Progenitor cell of endocrine pancreas (in vitro differentiated cells): Measurements from ENCODE around the gene ETV4. TPM values are rescaled to one million over a fixed set of nuclear protein-coding genes. Genes with fewer than 3 reads are reported as not detected.

Experiments
- DNase-seq: peaks from one replicate; pipeline ENCODE4 v3.0.0; 2021; ENCODE audit warnings: low spot score; ENCODE audit not compliant: unreplicated experiment
- H3K27ac Mint-ChIP-seq: 2 replicates; pipeline ENCODE4 v1.8.0; 2021; ENCODE audit warnings: mild to moderate bottlenecking, moderate library complexity, mixed read lengths
- H3K27me3 Mint-ChIP-seq: 2 replicates; pipeline ENCODE4 v1.8.0; 2021; ENCODE audit warnings: mixed read lengths
- H3K36me3 Mint-ChIP-seq: 2 replicates; pipeline ENCODE4 v1.8.0; 2022; ENCODE audit warnings: mixed read lengths; ENCODE audit not compliant: insufficient read depth
- H3K4me1 Mint-ChIP-seq: 2 replicates; pipeline ENCODE4 v1.8.0; 2021; ENCODE audit warnings: low read depth, mixed read lengths
- H3K4me3 Mint-ChIP-seq: 2 replicates; pipeline ENCODE4 v1.8.0; 2021; ENCODE audit warnings: low read depth, mild to moderate bottlenecking, moderate library complexity, mixed read lengths
- H3K9me3 Mint-ChIP-seq: 2 replicates; pipeline ENCODE4 v1.8.0; 2021; ENCODE audit warnings: low read depth, mixed read lengths
- CTCF ChIP-seq: fragments of 200-600 bp; sonication (generic); IDR thresholded peaks from one replicate; pipeline ENCODE4 v1.5.0; 2021; ENCODE audit warnings: antibody characterized with exemption, mild to moderate bottlenecking; ENCODE audit not compliant: unreplicated experiment
- total RNA-seq: library from RNA; stranded (reverse); gene quantifications from 2 replicates; pipeline ENCODE4 v1.2.1, GENCODE V29; 2021

Gene ETV4
- total RNA-seq, 1 donor from 2014 or later, result 84.3 TPM

- no peak overlapping the region for H3K27ac Mint-ChIP-seq
Observed at GRCh38 chr17:43554857-43555256, 8.7 kb upstream of the ETV4 start.

GRCh38 chr17:43553573-43553972 is 7.4 kb upstream of the ETV4 start:
- Mint-ChIP-seq H3K4me1 (peaks cover 36% of the 10 kb centered on the region), H3K4me3 (no peak overlapping the region), H3K27ac (peak overlapping the region; percentile 69), H3K27me3 (peaks cover 11% of the 10 kb centered on the region), H3K9me3 (no peaks in the 10 kb centered on the region), H3K36me3 (no peaks in the 10 kb centered on the region)
- no peak for TF ChIP-seq CTCF
- DNase-seq, result no peak

More at GRCh38 chr17:43554857-43555256, 8.7 kb upstream of the ETV4 start:
- no peaks in the 10 kb centered on the region for H3K36me3 Mint-ChIP-seq
- no peak overlapping the region for H3K4me3 Mint-ChIP-seq
- no peak for TF ChIP-seq CTCF
- no peaks in the 10 kb centered on the region for H3K9me3 Mint-ChIP-seq
- no peak for DNase-seq
- H3K27me3 Mint-ChIP-seq, result peaks cover 3% of the 10 kb centered on the region
- H3K4me1 Mint-ChIP-seq, result peaks cover 42% of the 10 kb centered on the region

GRCh38 chr17:43552229-43552837 is 6.2 kb upstream of the ETV4 start:
- H3K4me3 Mint-ChIP-seq, result peak overlapping the region; percentile 37
- peak overlapping the region; percentile 84 for H3K27ac Mint-ChIP-seq
- no peaks in the 10 kb centered on the region for H3K9me3 Mint-ChIP-seq
- TF ChIP-seq CTCF, result no peak
- peaks cover 36% of the 10 kb centered on the region for H3K4me1 Mint-ChIP-seq
- H3K36me3 Mint-ChIP-seq, result no peaks in the 10 kb centered on the region
- H3K27me3 Mint-ChIP-seq, result peaks cover 18% of the 10 kb centered on the region
- DNase-seq, result no peak

GRCh38 chr17:43550754-43551153 is 4.6 kb upstream of the ETV4 start:
- H3K9me3 Mint-ChIP-seq, result no peaks in the 10 kb centered on the region
- TF ChIP-seq CTCF, result no peak
- peaks cover 24% of the 10 kb centered on the region for H3K27me3 Mint-ChIP-seq
- no peaks in the 10 kb centered on the region for H3K36me3 Mint-ChIP-seq
- no peak overlapping the region for H3K4me3 Mint-ChIP-seq
- DNase-seq, result no peak
- H3K27ac Mint-ChIP-seq, result no peak overlapping the region
- peaks cover 41% of the 10 kb centered on the region for H3K4me1 Mint-ChIP-seq

- H3K4me3 Mint-ChIP-seq, result no peak overlapping the region
- no peak for TF ChIP-seq CTCF
- no peaks in the 10 kb centered on the region for H3K36me3 Mint-ChIP-seq
- H3K9me3 Mint-ChIP-seq, result no peaks in the 10 kb centered on the region
- peaks cover 39% of the 10 kb centered on the region for H3K4me1 Mint-ChIP-seq
- no peak for DNase-seq
- no peak overlapping the region for H3K27ac Mint-ChIP-seq
- H3K27me3 Mint-ChIP-seq, result peaks cover 24% of the 10 kb centered on the region
Observed at GRCh38 chr17:43549496-43549895, 3.4 kb upstream of the ETV4 start.
